Left renal cortex interstitium (tissue), 4 donors: ENCODE results near the gene MIF. TPM values are rescaled to one million over a fixed set of nuclear protein-coding genes. Genes with fewer than 3 reads are reported as not detected.
"Not testable (repeated sequence)": the region's sequence is repeated elsewhere in the genome, so short reads cannot be mapped to it uniquely, and the experiment has no call there.

Experiments used
- DNase-seq, 4 donors: peaks; one replicate each; pipeline ENCODE4 v3.0.0-alpha.2; 2013; ENCODE audit warnings: low read depth in 4 of 4, low spot score in 2 of 4, missing footprints in 1 of 4
- polyA plus RNA-seq, 4 donors: library from polyadenylated mRNA; unstranded; fragments of 120-200 nt; gene quantifications; one replicate each; pipeline ENCODE4 v1.2.1, GENCODE V29; 2013; ENCODE audit not compliant: insufficient read length in 4 of 4

The MIF gene
- polyA plus RNA-seq, 4 donors, result 179 to 405 (median 298) TPM

GRCh38 chr22:23925020-23925606 is 30.9 kb downstream of the MIF start:
- no peak for DNase-seq

- no peak for DNase-seq
These were observed 32.4 kb downstream of the MIF start for GRCh38 chr22:23926561-23926960.

GRCh38 chr22:23938328-23939016 is 44.3 kb downstream of the MIF start:
- no peak for DNase-seq

GRCh38 chr22:23939017-23939357 is 44.8 kb downstream of the MIF start:
- DNase-seq, result no peak

- not testable (repeated sequence) for DNase-seq
These were observed 46.0 kb downstream of the MIF start for GRCh38 chr22:23940166-23940565.

Other genes with a start within 250 kb of the MIF start
- gene RGL4, start 203.4 kb upstream of the MIF start, polyA plus RNA-seq, result 1 to 10 TPM; 2.0 to 5.3 (median 2.8) TPM
- gene ZNF70, start 143.3 kb upstream of the MIF start, polyA plus RNA-seq, result 1 to 10 TPM; 4.6 to 8.4 (median 6.3) TPM
- 1 to 10 TPM in 1 of 4 donors, under 1 TPM in 3; 0.51 to 1.1 (median 0.77) TPM for gene VPREB3, start 140.0 kb upstream of the MIF start, polyA plus RNA-seq
- 1 to 10 TPM; 2.8 to 3.9 (median 3.4) TPM for gene C22orf15, start 131.4 kb upstream of the MIF start, polyA plus RNA-seq
- gene CHCHD10, start 126.4 kb upstream of the MIF start, polyA plus RNA-seq, result 100 to 1,000 TPM in 1 of 4 donors, 10 to 100 TPM in 3; 67.4 to 132 (median 86.9) TPM
- 10 to 100 TPM; 15.4 to 21.8 (median 19.6) TPM for gene MMP11, start 121.5 kb upstream of the MIF start, polyA plus RNA-seq
- 100 to 1,000 TPM; 159 to 210 (median 201) TPM for gene SMARCB1, start 107.4 kb upstream of the MIF start, polyA plus RNA-seq
- gene DERL3, start 55.4 kb upstream of the MIF start, polyA plus RNA-seq, result 1 to 10 TPM; 2.4 to 7.2 (median 6.1) TPM
- 10 to 100 TPM; 17.2 to 68.0 (median 39.1) TPM for gene SLC2A11, start 36.5 kb upstream of the MIF start, polyA plus RNA-seq
- 10 to 100 TPM in 2 of 4 donors, 1 to 10 TPM in 2; 4.3 to 26.5 (median 15.3) TPM for gene GSTT2B, start 66.8 kb downstream of the MIF start, polyA plus RNA-seq
- 10 to 100 TPM in 1 of 4 donors, 1 to 10 TPM in 3; 5.8 to 13.6 (median 6.7) TPM for gene DDTL, start 72.5 kb downstream of the MIF start, polyA plus RNA-seq
- 10 to 100 TPM; 61.4 to 94.2 (median 77.6) TPM for gene DDT, start 80.1 kb downstream of the MIF start, polyA plus RNA-seq
- gene GSTT2, start 85.8 kb downstream of the MIF start, polyA plus RNA-seq, result 1 to 10 TPM in 2 of 4 donors, under 1 TPM in 2; 0.60 to 4.8 (median 1.5) TPM
- gene GSTT4, start 111.1 kb downstream of the MIF start, polyA plus RNA-seq, result under 1 TPM in 2 of 4 donors, not detected in 2; 0.08 to 0.09 TPM
- gene CABIN1, start 116.9 kb downstream of the MIF start, polyA plus RNA-seq, result 10 to 100 TPM; 34.0 to 75.9 (median 58.7) TPM